Urinary bladder (tissue), 4 donors: ENCODE measurements around the gene ABI2. TPM values are rescaled to one million over a fixed set of nuclear protein-coding genes. Genes with fewer than 3 reads are reported as not detected.
"Not testable (repeated sequence)": the region's sequence is repeated elsewhere in the genome, so short reads cannot be mapped to it uniquely, and the experiment has no call there.

ENCODE experiments used
- DNase-seq: peaks from one replicate; pipeline ENCODE4 v3.0.0-alpha.2; 2015; ENCODE audit errors: extremely low spot score
- H3K27ac ChIP-seq: one replicate; pipeline ENCODE4 v1.5.1; 2013; ENCODE audit warnings: low read depth, mild to moderate bottlenecking, moderate library complexity
- H3K36me3 ChIP-seq: one replicate; pipeline ENCODE4 v1.6.1; 2013; ENCODE audit warnings: mild to moderate bottlenecking, moderate library complexity; ENCODE audit not compliant: insufficient read depth
- H3K4me1 ChIP-seq: one replicate; pipeline ENCODE4 v1.6.1; 2013; ENCODE audit warnings: mild to moderate bottlenecking, moderate library complexity; ENCODE audit not compliant: insufficient read depth
- H3K4me3 ChIP-seq: one replicate; pipeline ENCODE4 v1.5.1; 2013; ENCODE audit warnings: low read depth, low read length
- WGBS: extraction: QIAGEN DNeasy Blood & Tissue Kit; methylation state at CpG from one replicate; pipeline ENCODE4 v1.1.7; 2013; 5-methylcytosine and 5-hydroxymethylcytosine counted together
- polyA plus RNA-seq: library from polyadenylated mRNA; stranded (reverse); fragments of 200-250 nt; gene quantifications from one replicate; pipeline ENCODE4 v1.2.3, GENCODE V29; 2013
- total RNA-seq: library from RNA; depleted of rRNA; stranded (reverse); fragments of >200 nt; gene quantifications from one replicate; pipeline ENCODE4 v1.2.3, GENCODE V29; 2014
- donor health status: healthy with polysubstance abuse.
- donor health status: healthy.

ABI2 gene
- total and polyA plus RNA-seq, 2 donors, result 35.9 to 55.0 TPM

GRCh38 chr2:203340791-203341487 lies 12.7 kb downstream of the ABI2 start:
- no peaks in the 10 kb centered on the region for H3K4me1 ChIP-seq
- no peaks in the 10 kb centered on the region for H3K36me3 ChIP-seq
- WGBS, result 85% methylated on average over 6 of the region's 6 CpGs
- no peak for DNase-seq
- H3K27ac ChIP-seq, result no peak overlapping the region
- no peak overlapping the region for H3K4me3 ChIP-seq

GRCh38 chr2:203341741-203342310 lies 13.6 kb downstream of the ABI2 start:
- WGBS, result 69% methylated on average over 2 of the region's 2 CpGs
- H3K27ac ChIP-seq, result no peak overlapping the region
- H3K36me3 ChIP-seq, result no peaks in the 10 kb centered on the region
- H3K4me1 ChIP-seq, result no peaks in the 10 kb centered on the region
- no peak for DNase-seq
- H3K4me3 ChIP-seq, result no peak overlapping the region

GRCh38 chr2:203342374-203342773 lies 14.2 kb downstream of the ABI2 start:
- not testable (repeated sequence) for H3K27ac ChIP-seq, H3K4me1 ChIP-seq, DNase-seq, H3K36me3 ChIP-seq, H3K4me3 ChIP-seq
- 98% methylated on average over 4 of the region's 4 CpGs for WGBS

GRCh38 chr2:203344667-203345066 lies 16.5 kb downstream of the ABI2 start:
- DNase-seq, result no peak
- H3K27ac ChIP-seq, result no peak overlapping the region
- H3K4me3 ChIP-seq, result no peak overlapping the region
- 96% methylated on average over 12 of the region's 12 CpGs for WGBS
- no peaks in the 10 kb centered on the region for H3K4me1 ChIP-seq
- H3K36me3 ChIP-seq, result no peaks in the 10 kb centered on the region

GRCh38 chr2:203346612-203347011 lies 18.4 kb downstream of the ABI2 start:
- DNase-seq, result no peak
- 37% methylated on average over 1 of the region's 1 CpG for WGBS
- Histone ChIP-seq H3K36me3 (no peaks in the 10 kb centered on the region), H3K4me3 (no peak overlapping the region), H3K27ac (no peak overlapping the region), H3K4me1 (no peaks in the 10 kb centered on the region)

GRCh38 chr2:203347375-203347774 lies 19.2 kb downstream of the ABI2 start:
- no peak for DNase-seq
- H3K36me3 ChIP-seq, result no peaks in the 10 kb centered on the region
- WGBS, result 80% methylated on average over 4 of the region's 4 CpGs
- H3K4me3 ChIP-seq, result no peak overlapping the region
- H3K27ac ChIP-seq, result no peak overlapping the region
- H3K4me1 ChIP-seq, result no peaks in the 10 kb centered on the region

GRCh38 chr2:203352604-203353255 lies 24.5 kb downstream of the ABI2 start:
- Histone ChIP-seq H3K4me1 (peaks cover 1% of the 10 kb centered on the region), H3K36me3 (no peaks in the 10 kb centered on the region), H3K4me3 (no peak overlapping the region), H3K27ac (no peak overlapping the region)
- WGBS, result 91% methylated on average over 5 of the region's 5 CpGs
- DNase-seq, result peak; percentile 23

GRCh38 chr2:203354966-203355365 lies 26.8 kb downstream of the ABI2 start:
- no peak overlapping the region for H3K4me3 ChIP-seq
- WGBS, result 75% methylated on average over 3 of the region's 3 CpGs
- no peak overlapping the region for H3K27ac ChIP-seq
- DNase-seq, result no peak
- no peaks in the 10 kb centered on the region for H3K36me3 ChIP-seq
- H3K4me1 ChIP-seq, result peaks cover 1% of the 10 kb centered on the region

GRCh38 chr2:203359450-203359849 lies 31.3 kb downstream of the ABI2 start:
- no peaks in the 10 kb centered on the region for H3K36me3 ChIP-seq
- H3K27ac ChIP-seq, result no peak overlapping the region
- WGBS, result 89% methylated on average over 1 of the region's 1 CpG
- no peak overlapping the region for H3K4me3 ChIP-seq
- peaks cover under 1% of the 10 kb centered on the region for H3K4me1 ChIP-seq
- DNase-seq, result no peak

GRCh38 chr2:203360833-203361430 lies 32.7 kb downstream of the ABI2 start:
- Histone ChIP-seq H3K4me1 (no peaks in the 10 kb centered on the region), H3K4me3 (no peak overlapping the region), H3K27ac (no peak overlapping the region), H3K36me3 (no peaks in the 10 kb centered on the region)
- DNase-seq, result no peak
- WGBS, result 71% methylated on average over 3 of the region's 3 CpGs

GRCh38 chr2:203361495-203361894 lies 33.3 kb downstream of the ABI2 start:
- Histone ChIP-seq H3K4me1 (no peaks in the 10 kb centered on the region), H3K27ac (no peak overlapping the region), H3K4me3 (no peak overlapping the region), H3K36me3 (no peaks in the 10 kb centered on the region)
- WGBS, result 71% methylated on average over 2 of the region's 2 CpGs
- no peak for DNase-seq

GRCh38 chr2:203361922-203362321 lies 33.7 kb downstream of the ABI2 start:
- no peak for DNase-seq
- no peaks in the 10 kb centered on the region for H3K36me3 ChIP-seq
- no peak overlapping the region for H3K4me3 ChIP-seq
- H3K4me1 ChIP-seq, result no peaks in the 10 kb centered on the region
- H3K27ac ChIP-seq, result no peak overlapping the region

GRCh38 chr2:203366639-203367466 lies 38.7 kb downstream of the ABI2 start:
- Histone ChIP-seq H3K36me3 (no peaks in the 10 kb centered on the region), H3K4me3 (no peak overlapping the region), H3K4me1 (no peaks in the 10 kb centered on the region), H3K27ac (no peak overlapping the region)
- DNase-seq, result no peak
- 87% methylated on average over 5 of the region's 5 CpGs for WGBS
